GM21619 (cell line): Measurements from ENCODE around the gene ACTN4.

ENCODE experiments used
- ATAC-seq: cut with Tn5 transposase; IDR thresholded peaks from one replicate; pipeline ENCODE4 v1.9.1; 2021; ENCODE audit not compliant: unreplicated experiment

The ACTN4 gene

DNA sequence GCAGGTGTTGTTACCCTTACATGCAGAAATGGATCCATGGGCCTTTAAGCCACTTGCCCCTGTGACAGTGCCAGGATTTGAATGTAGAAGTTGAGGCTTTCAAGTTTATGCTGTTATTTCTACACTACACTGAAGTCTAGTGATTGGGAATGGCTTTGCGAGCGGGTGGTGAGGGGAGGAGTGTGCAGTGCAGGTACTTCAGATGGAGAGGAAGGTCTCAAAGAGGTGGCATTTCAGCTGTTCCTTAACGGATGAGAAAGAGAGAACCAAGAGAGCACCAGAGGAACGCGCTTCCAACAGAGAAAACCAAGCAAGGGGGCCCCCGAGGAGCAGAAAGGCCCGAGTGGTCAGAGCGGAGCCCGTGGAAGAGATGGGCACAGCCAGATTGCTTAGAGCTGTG is 13.3 kb downstream of the ACTN4 start:
- ATAC-seq: no peak

- no peak for ATAC-seq
Observed at GRCh38 chr19:38661136-38661535, 13.7 kb downstream of the ACTN4 start.

- ATAC-seq: no peak
Observed at GRCh38 chr19:38661996-38662395, 14.5 kb downstream of the ACTN4 start.

DNA sequence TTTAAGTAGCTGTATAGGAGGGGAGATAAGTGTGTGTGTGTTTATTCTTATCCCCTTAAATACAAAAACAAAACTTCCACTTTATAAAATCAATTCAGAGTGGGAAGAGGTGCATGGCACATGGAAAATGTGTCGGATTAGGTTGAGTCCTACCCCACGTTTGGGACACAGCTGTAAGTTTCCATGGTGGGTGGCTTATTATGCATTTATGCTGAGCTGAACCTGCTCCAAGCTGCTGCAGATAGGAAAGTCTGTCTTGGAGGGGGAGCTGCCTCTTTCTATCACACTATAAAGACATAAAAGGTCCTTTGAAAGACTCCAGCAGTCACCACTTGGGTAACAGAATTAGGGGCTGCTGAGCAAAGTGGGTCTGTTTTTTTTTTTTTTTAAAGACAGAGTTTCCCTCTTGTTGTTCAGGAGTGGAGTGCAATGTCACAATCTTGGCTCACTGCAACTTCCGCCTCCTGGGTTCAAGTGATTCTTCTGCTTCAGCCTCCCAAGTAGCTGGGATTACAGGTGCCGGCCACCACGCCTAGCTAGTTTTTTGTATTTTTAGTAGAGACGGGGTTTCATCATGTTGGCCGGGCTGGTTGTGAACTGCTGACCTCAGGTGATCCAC is 15.2 kb downstream of the ACTN4 start:
- ATAC-seq: no peak

DNA sequence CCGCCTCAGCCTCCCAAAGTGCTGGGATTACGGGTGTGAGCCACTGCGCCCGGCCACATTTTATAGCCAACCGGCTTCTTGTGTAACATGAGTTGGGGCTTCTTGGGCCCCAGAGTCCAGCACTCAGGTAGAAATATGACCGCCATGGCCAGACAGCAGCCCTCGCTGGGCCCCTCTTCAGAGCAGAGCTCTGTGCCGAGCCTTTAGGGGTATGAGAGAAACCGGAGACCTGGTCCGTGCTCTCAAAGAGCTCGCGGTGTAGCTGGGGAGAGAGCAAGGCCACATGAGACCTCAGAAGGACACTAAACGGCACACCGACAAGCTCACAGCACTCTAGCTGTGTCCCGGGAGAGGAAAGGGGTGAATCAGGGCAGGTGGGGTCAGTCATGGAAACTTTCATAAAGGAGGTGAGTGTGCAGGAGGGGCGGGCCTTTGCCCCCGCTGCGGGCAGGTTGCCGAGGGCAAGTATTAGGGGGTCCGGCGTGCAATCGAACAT is 15.8 kb downstream of the ACTN4 start:
- no peak for ATAC-seq

DNA sequence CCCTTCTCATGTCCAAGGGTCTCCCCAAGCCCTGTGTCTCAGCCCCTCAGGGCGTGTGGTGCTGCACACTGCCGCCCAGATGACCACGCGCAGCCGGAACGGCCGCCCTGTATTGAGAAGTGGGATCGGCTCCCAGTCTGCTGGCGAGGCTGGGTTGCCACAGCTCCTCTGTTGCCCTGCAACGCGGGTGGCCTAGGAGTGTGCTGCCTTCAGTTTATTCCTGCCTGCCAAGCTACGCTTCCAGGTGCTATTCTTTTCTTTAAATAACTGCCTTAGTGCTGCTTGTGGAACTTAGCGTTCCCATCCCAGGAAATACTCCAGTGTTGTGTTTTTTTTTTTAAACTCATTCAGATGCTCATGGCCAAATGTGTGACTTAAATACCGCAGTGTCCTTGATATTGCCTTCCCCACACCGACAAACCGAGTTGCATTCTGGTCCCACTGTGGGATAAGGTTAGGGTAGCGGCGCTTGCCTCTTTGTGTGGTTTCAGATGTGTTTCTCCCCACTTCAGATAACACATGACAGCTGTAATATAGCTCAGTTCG is 16.6 kb downstream of the ACTN4 start:
- no peak for ATAC-seq

GRCh38 chr19:38664503-38665211 is 17.2 kb downstream of the ACTN4 start:
- ATAC-seq: no peak

- ATAC-seq: no peak
Observed at GRCh38 chr19:38665219-38665931, 17.9 kb downstream of the ACTN4 start.

DNA sequence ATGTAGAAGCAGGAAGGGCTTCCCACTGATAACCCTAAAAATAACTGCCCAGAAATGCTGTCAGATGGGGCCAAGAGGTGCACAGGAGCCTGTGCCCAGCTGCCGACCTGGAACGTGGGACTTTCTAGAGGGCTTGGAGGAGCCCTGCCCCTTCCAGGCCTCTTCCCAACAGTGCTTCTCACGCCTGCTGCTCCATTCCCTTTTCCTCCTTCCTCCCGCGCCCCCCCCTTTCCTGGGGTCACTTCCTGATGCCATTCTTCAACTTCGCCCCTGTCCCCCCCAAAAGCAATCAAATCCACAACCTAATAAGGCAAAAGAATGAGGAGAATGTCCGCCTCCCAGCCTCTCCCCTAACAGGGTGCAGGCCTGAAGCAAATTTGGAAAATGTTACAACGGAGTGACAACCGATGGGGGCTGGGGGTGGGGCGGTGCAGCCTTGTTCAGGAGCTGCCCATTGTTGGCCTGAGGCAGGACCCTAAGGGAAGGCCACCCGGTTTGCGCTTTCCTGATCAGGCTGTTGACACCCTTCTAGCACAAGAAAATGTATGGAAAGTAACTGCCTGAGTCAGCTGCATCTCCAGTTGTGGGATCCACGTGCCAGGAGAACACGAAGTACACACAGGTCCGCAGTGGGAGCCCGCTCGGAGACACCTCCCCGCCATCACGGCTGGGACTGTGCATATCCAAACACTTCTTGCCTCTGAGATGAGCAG is 18.7 kb downstream of the ACTN4 start:
- no peak for ATAC-seq

GRCh38 chr19:38666663-38667511 is 19.4 kb downstream of the ACTN4 start:
- no peak for ATAC-seq

GRCh38 chr19:38667661-38668171 is 20.3 kb downstream of the ACTN4 start:
- ATAC-seq: no peak

GRCh38 chr19:38669552-38669951 is 22.1 kb downstream of the ACTN4 start:
- ATAC-seq: no peak

DNA sequence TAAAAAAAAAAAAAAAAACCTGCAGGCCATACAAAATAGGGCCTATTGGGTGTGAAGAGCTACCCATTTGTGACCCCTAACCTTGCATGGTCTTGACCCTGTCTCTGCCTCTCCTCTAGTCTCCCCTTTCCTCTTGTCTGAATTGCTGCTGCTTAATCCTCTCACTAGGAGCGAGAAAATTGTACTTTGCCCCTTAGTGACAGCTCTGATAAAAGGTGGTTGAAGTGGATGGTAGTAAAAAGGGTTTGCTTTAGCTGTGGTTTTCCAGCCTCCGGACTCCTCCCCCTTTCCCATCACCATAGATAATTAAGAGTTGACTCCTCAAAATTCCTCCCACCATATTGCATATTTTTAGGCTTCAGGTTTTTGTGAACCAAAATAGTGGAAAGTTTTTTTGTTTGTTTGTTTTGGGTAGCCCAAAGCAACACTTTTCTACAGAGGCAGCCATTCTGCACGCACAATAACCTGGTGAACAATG is 23.5 kb downstream of the ACTN4 start:
- ATAC-seq: no peak

DNA sequence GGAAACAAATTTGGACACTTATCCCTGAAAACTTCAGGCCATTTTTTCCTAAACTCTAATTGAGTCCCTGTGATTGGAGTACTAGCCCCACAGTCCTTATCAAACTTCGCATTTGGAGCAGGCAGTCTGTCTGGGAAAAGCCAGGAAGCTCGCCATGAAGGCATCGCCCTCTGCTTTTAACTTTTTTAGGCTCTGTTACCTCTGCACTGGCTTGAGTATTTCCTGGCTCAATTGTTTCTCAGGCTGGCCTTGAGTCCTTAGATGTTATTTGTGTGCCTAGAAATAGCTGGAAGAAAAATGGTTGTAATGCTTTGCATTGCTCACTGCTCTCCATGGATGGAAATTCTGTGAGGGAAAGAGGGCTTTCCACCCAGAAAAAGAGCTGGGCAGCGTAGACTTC is 24.2 kb downstream of the ACTN4 start:
- ATAC-seq: no peak

DNA sequence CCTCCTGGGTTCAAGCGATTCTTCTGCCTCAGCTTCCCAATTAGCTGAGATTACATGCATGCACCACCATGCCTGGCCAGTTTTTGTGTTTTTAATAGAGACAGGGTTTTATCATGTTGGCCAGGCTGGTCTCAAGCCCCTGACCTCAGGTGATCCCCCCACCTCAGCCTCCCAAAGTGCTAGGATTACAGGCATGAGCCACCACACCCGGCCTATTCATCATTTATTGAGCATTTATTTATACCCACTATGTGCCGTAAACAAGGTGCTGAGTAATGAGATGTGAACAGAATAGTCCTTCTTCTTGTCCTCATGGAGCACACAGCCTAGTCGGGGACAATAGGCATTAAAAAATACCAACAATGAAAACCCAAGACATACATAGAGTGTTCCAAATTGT is 25.6 kb downstream of the ACTN4 start:
- ATAC-seq: no peak

DNA sequence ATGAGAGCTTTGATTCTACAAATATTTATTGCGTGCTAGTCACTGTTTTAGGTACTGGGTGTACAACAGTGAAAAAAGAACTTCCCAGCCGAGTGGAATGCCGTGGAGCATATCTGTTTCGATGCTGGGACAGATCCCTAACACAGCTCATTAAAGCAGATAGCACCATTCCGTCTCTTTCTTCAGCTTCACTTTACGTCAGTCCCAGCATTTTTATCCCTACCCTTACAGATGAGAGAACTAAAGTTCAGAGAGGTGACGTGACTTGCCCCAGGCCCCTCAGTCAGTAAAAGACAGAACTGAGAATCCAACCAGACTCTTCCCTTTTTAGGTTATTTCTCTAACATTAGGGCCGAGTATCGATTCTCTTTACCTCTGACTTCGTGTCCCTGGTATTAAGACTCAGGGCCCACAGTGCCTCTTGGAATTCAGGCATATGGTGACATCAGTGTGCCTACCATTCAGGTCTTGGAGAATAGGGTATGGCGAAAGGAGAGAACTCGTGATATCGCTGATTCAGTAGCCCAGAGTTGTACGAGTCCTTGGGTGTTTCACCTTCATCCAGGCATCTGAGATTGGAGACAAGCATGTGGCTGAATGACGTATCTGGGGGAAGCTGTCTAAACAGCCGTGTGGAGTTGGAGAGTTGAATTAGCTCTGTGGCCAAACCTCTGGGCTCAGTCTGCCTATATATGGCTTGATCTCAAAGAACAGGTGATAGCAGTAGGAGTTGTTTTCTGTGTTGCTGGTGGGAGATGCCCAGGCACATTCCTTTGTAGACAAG is 27.1 kb downstream of the ACTN4 start:
- ATAC-seq: no peak

DNA sequence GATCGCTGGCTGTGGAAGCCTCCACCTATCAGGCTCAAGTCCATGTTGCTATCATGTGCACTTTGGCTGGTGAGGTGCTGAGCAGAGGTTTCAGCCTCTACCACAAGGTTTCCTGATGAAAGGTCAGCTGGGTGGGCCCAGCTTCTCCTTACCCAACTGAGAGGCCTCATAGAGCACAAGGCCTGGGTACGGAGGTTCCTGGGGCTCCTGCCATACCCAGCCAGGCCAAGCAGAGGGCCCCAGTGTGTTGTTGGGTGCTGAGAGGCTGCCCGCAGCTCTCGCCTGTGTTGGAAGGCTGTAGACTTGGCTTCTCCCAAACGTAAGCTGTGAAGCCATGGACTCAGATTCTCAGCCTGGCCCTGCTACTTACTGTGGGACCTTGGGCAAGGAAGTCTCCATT is 28.2 kb downstream of the ACTN4 start:
- no peak for ATAC-seq

- no peak for ATAC-seq
Observed at GRCh38 chr19:38676023-38676877, 28.8 kb downstream of the ACTN4 start.
